Measurements from ENCODE around the gene CDC42. TPM values are rescaled to one million over a fixed set of nuclear protein-coding genes. Genes with fewer than 3 reads are reported as not detected.

CDC42 gene
- total RNA-seq, 1 donor from 2014 or later = 772 TPM

DNA sequence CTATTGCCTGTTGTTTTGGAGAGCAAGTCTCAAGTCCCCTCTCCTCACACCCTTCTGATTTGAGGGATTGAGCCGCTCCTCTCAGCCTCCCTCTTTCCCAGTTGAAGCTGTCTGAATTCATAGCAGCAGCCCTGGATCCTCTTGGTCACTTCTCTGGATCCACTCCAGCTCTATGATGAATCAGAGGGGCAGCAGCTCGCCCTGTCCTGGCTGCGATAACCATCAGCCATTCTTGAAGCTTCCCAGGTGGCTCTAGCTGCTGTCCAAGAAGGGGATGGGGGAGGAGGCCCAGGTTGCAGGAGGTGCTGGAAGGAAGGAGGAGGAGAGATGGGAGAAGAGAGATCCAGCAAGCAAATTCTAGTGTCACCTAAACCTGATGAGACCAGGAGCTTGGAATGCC, 59.1 kb downstream of the CDC42 start:
- DNase-seq = peak; percentile 63

GRCh38 chr1:22112554-22112953, 60.0 kb downstream of the CDC42 start:
- DNase-seq = no peak

- peak; percentile 83 for DNase-seq
These were observed 61.8 kb downstream of the CDC42 start for GRCh38 chr1:22114083-22115012.

GRCh38 chr1:22115286-22115685, 62.8 kb downstream of the CDC42 start:
- DNase-seq = peak; percentile 36

GRCh38 chr1:22117238-22117637, 64.7 kb downstream of the CDC42 start:
- DNase-seq = no peak

DNA sequence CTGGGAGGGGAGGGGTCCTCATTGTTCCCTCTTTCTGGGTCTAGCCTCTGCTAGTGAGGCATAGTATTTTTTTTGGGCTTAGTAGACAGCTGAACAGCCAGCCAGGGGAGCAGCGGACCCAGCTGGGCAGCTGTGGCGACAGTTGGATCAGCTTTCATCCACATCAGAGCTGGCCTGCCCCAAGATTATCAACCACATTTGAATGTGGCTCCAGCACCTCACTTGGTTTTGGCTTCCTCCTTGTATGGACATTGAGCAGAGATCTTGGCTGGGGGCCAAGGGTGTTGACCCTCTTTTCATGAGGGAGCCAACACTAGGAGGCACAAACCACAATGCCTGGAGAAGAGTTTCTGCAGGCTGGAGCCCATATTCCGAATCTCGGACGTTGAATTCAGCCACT, 65.3 kb downstream of the CDC42 start:
- no peak for DNase-seq

- DNase-seq = no peak
These were observed 65.9 kb downstream of the CDC42 start for GRCh38 chr1:22118291-22118992.

GRCh38 chr1:22119626-22120468, 67.3 kb downstream of the CDC42 start:
- DNase-seq = no peak

DNA sequence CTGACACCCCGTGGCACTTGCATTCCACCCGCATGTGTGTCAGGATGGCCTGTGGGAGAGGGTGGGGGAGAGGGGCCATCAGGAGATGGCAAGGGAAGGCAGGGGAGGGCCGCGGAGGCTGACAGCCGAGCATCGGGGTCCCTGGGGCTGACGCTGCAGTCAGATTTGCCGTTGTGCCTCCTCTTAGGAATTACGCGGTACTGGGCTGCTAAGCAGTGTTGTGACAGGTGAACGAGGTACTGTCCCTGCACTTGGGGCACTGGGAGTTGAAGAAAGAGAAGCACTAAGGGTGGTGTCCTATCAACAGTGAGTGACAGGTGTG, 67.9 kb downstream of the CDC42 start:
- DNase-seq = no peak

DNA sequence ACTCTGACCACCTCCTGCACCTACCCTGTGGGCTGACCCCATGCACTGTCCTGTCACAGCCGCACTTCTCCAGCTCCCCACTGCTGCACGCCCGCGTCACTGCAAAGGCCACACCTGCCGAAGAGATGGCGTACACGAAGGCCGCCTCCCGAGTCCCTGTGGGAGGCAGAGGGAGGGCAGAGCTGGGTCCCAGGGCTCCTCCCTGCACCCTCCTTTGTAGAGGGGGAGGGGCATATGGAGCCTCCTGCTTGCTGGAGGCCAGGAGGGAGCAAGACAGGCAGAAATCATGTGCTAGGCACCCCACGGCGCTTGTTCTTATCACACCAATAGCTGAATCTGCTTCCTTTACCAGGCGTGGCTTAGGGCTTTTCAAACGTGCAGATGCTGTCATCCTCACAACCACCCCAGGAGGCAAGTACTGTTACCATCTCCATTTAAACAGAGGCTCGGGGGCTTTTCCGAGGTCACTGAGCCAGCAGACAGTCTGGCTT, 69.0 kb downstream of the CDC42 start:
- no peak for DNase-seq

- no peak for DNase-seq
These were observed 70.0 kb downstream of the CDC42 start for GRCh38 chr1:22122273-22123070.

DNA sequence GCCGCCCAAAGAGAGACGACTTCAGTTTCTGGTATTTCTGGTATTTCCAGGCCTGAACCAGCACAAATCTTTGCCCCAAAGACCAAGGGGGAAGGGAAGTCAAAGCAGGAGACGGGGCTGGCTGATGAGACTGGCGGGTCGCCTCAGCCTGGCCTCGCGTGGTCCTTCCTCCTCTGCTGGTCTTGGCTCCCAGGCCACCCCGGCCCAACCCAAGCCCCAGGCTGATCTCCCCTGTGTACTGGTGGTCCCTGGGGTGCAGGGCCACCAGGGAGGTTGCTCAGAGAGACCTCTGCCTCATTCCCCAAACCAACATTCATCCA, 70.5 kb downstream of the CDC42 start:
- no peak for DNase-seq

GRCh38 chr1:22123901-22124404, 71.4 kb downstream of the CDC42 start:
- DNase-seq = no peak

DNA sequence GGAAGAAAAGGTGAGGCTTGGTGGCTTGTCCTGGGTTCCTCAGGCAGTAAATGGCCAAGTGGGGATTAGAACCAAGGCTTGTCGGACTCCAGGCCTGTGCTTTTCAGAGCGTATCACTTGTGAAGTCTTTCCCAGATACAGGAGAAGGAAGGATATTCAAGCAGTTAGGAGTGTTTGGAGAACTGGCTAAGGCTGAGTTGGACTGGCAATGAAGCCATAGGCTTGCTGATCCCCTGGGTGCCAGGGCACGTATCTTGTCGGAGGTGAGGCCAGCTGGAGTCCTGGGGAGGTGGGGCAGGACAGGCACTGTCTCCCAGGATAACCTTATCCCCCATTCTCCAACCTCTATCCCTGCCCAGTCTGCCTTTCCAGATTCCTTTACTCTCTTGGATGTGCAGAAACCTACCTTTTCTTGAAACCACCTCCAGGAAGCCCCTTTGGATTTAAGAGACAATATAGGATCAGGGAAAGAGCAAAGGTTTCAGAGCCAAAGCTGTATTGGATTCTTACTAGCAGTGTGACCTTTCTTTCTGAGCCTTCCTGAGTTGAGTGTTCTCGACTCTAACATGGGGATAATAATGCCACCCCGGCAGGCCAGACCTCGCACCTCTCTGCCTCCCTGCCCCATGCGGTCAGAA, 72.2 kb downstream of the CDC42 start:
- DNase-seq = no peak

DNA sequence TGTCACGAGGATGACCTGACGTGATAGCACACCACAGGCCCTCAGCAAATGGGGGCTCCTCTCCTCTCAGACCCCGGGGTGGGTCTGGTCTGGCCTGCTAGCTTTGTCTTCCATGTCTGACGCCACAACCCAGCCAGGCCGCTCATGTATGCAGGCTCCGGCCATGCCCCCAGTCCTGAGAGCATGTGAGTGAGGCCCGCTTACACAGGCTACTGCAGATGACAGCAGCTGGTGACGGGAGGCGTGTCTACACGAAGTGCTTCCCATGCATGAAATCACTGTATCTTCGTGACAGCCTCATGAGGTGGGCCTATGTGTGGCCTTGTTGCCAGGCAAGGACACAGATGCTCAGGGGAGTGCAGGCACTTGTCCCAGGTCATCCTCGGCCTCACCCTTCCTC, 74.0 kb downstream of the CDC42 start:
- DNase-seq = no peak

DNA sequence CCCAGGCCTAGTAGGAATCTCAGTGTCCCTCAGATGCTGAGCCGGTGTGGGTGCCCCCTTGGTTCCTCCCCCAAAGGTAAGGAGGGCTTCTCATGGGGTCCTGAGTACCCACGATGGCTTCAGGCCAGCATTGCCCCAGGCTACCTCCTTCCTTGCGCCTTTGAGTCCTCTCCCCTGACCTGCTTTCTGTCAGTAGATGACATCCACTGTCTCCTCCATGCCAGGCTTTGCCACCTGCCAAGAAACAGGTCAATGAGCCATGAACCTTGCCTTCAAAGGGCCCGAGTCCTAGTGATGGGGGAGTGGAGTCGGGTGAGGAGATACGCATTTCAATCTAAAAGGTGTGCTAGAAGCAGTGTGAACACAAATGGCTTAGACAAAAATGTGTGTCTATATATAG, 74.7 kb downstream of the CDC42 start:
- DNase-seq = no peak

DNA sequence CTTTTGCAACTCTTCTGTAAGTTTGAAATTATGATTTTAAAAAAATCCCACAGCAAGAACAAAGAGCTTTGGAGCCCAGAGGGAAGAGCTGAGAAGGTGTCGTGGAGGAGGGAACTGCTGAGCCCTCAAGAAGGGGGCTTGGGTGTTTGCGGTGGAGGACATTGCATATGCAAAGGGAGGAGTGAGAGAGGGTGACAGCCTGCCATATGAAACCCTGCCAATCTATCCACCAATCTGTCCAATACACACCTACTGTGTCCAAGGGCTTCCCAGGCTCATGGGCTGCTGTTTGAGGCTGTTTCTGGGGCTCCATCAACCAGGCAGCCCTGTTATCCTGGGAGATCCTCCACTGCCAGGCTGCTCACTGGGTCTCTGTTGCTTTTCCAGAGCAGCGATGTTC, 75.2 kb downstream of the CDC42 start:
- no peak for DNase-seq

GRCh38 chr1:22128392-22128791, 75.9 kb downstream of the CDC42 start:
- DNase-seq = peak; percentile 10

DNA sequence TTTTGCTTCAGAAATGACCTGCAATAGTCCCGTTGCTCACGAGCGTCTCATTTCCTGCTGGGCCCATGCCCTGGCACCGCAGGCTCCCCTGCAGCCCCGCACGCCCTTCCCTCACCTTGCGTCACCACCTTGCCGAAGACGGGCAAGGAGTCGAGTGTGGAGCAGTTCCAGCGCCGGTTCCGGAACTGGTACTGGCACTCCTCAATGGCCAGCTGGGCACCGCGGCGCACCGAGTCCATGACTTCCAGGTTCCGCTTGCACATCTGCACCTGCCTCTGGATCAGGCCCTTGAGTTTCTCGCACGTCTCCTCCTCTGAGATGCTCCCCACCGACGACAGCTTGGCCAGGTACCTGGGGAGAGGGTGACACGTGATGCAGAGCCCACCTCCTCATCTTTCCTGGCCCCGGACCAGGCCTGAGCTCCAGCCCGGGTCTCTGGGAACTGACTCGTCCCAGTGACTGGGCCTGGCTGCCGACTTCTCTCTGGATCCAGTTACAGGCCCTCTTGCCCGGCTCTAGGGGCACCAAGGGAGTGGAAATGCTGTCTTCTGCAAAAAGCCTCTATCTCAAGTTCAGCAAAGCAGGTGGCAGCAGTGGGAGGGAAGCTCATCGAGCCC, 77.1 kb downstream of the CDC42 start:
- DNase-seq = no peak

DNA sequence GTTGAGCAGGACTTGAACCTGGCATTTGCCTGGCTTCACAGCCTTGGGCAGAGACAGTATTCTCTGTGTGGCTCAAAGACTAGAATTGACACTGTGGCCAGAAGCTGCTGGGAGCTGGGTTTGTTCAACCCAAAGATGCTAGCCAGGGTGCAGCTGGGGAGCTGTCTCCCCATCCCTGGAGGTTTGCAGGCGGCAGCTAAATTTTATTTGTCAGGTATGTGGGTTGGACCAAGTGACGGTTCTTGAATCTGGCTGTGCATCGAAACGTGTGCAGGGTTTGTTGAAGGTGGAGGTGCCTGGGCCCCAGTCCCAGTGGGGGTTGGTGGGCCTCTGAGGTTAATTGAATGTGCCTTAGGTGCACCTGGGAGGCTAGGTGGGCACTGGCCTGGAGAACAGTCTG, 78.6 kb downstream of the CDC42 start:
- no peak for DNase-seq

- DNase-seq = peak; percentile 66
These were observed 79.5 kb downstream of the CDC42 start for GRCh38 chr1:22131875-22132486.
